SH-SY5Y (cell line): ENCODE results near the gene SLC35G1.

ENCODE experiments used
- GATA2 ChIP-seq: IDR thresholded peaks from 2 replicates; pipeline ENCODE4 v1.6.1; 2011; ENCODE audit warnings: mild to moderate bottlenecking, low read depth, low read length
- GATA3 ChIP-seq: IDR thresholded peaks from 2 replicates; pipeline ENCODE4 v1.6.1; 2011; ENCODE audit warnings: low read depth, mild to moderate bottlenecking, low read length, moderate library complexity

GRCh38 chr10:93850031-93851015 lies 43.5 kb upstream of the SLC35G1 start:
- TF ChIP-seq GATA2 (no peak), GATA3 (no peak)
